Right lobe of liver (tissue), 6 donors: ENCODE measurements around the gene LSM14A. TPM values are rescaled to one million over a fixed set of nuclear protein-coding genes. Genes with fewer than 3 reads are reported as not detected.

ENCODE experiments used
- ATAC-seq, 4 donors: fragments of 200-7000 bp; cut with Tn5 transposase; one replicate each; pipeline ENCODE4 v1.9.1; 2020; ENCODE audit warnings: mild to moderate bottlenecking in 4 of 4, moderate library complexity in 4 of 4
- DNase-seq, 3 donors: peaks; one replicate each; pipeline ENCODE4 v3.0.0-alpha.2; 2020
- H3K27ac ChIP-seq, 3 donors: fragments of 200-600 bp; one replicate each; pipeline ENCODE4 v1.8.0; 2022
- H3K27me3 ChIP-seq, 2 donors: fragments of 200-600 bp; one replicate each; pipeline ENCODE4 v1.8.0; 2022
- H3K36me3 ChIP-seq, 4 donors: fragments of 200-600 bp; sonication (generic) in 1 of 4; one replicate each; pipeline versions ENCODE4 v1.5.1 to v1.8.0; 2017 to 2022; ENCODE audit warnings: control low read depth in 1 of 4
- H3K4me1 ChIP-seq, 4 donors: fragments of 200-600 bp; sonication (generic) in 1 of 4; one replicate each; pipeline versions ENCODE4 v1.5.1 to v1.8.0; 2017 to 2022; ENCODE audit warnings: control low read depth in 1 of 4
- H3K4me3 ChIP-seq, 3 donors: fragments of 200-600 bp; one replicate each; pipeline ENCODE4 v1.8.0; 2022
- H3K9me3 ChIP-seq, 4 donors: fragments of 200-600 bp; sonication (generic) in 1 of 4; one replicate each; pipeline versions ENCODE4 v1.5.1 to v1.8.0; 2017 to 2022; ENCODE audit warnings: control low read depth in 1 of 4
- POLR2A ChIP-seq: fragments of 450-650 bp; IDR thresholded peaks from one replicate; pipeline ENCODE4 v1.6.1; 2017; ENCODE audit warnings: antibody characterized with exemption, mild to moderate bottlenecking
- WGBS: methylation state at CpG from one replicate; pipeline ENCODE4 v1.1.6; 2018; ENCODE audit warnings: low coverage, low lambda C conversion rate; ENCODE audit not compliant: insufficient coverage; ENCODE audit errors: missing lambda C conversion rate; 5-methylcytosine and 5-hydroxymethylcytosine counted together
- intact Hi-C, 2 donors: fragments of 100-400 bp; cut with DNase I; formaldehyde crosslinking; loops; one replicate each; pipeline versions ENCODE4 v1.11.2 to v1.14.1; 2022
- total RNA-seq, 6 experiments: library from RNA; depleted of rRNA in 2 of 6; stranded (reverse); fragments of >200 nt in 2 of 6; fragmentation: NEBNext Ultra II Directional in 3 of 6; extraction: Animal tissue kit (Norgen Biotek cat#: 25700) in 3 of 6; gene quantifications; one replicate each; pipeline versions ENCODE4 v1.1.0 to v1.2.4, GENCODE V29; 2016 to 2023
- TF ChIP-seq, protein P1 (sequence below), 4 donors: fragments of 200-600 bp in 3 of 4; fragments of 450-650 bp in 1 of 4; IDR thresholded peaks; one replicate each; pipeline versions ENCODE4 v1.5.1 to v1.8.0; 2016 to 2022; ENCODE audit warnings: antibody characterized with exemption in 4 of 4, mild to moderate bottlenecking in 2 of 4
- donor health status: DM: no; HTN: yes; CAD: no.
- donor health status: DM: no; HTN: no; CAD: no.
- donor health status: DM: no; HTN: no; CAD: no.
- donor health status: DM: no; HTN: yes; CAD: no.
- donor health status: DM: no; HTN: yes; CAD: no.

Gene LSM14A
- total RNA-seq, 6 experiments from 2014 or later: 32.1 to 61.9 (median 50.4) TPM

DNA sequence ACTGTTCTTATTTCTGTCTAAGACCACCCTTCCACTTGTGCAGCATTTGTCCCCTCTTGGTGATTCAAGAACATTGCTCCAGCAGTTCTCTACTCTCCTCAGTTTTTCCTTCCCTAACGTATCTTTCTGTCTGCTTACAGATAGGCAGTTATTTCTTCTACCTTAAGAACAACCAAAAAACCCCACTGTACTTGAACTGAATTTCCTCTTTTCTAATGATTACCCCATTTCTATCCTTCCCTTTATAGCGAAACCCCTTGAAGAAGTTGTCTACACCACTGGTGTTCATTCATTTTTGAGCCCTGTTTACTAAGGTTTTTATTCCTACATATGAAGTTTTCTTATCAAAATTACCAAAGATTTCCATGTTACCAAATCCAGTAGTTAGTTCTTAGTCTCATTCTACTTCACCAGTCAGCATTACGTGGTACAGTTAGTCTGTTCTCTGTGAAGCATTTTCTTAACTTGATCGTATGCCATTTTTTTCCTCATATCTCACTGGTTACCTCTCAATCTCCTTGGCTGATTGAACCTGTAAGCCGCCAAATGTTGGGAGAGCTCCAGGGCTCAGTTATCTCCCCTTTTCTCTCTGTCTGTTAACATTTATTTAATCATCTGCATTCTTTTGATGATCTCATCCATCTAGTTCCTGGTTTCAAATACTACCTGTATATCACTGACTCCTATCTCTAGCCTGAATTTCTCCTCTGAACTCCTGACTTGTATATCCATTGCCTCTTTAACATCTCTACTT, 9.0 kb downstream of the LSM14A start:
- no peak overlapping the region for H3K27ac ChIP-seq
- intact Hi-C loops: no loop called here
- TF ChIP-seq, protein P1, sequence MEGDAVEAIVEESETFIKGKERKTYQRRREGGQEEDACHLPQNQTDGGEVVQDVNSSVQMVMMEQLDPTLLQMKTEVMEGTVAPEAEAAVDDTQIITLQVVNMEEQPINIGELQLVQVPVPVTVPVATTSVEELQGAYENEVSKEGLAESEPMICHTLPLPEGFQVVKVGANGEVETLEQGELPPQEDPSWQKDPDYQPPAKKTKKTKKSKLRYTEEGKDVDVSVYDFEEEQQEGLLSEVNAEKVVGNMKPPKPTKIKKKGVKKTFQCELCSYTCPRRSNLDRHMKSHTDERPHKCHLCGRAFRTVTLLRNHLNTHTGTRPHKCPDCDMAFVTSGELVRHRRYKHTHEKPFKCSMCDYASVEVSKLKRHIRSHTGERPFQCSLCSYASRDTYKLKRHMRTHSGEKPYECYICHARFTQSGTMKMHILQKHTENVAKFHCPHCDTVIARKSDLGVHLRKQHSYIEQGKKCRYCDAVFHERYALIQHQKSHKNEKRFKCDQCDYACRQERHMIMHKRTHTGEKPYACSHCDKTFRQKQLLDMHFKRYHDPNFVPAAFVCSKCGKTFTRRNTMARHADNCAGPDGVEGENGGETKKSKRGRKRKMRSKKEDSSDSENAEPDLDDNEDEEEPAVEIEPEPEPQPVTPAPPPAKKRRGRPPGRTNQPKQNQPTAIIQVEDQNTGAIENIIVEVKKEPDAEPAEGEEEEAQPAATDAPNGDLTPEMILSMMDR (IDR thresholded peaks at IDR 0.05): no peak
- no peak for TF ChIP-seq POLR2A
- H3K27me3 ChIP-seq: no peaks in the 10 kb centered on the region
- H3K9me3 ChIP-seq: no peaks in the 10 kb centered on the region
- WGBS: 62% methylated on average over 5 of the region's 5 CpGs
- no peak for DNase-seq
- no peaks in the 10 kb centered on the region for H3K36me3 ChIP-seq
- no peak overlapping the region for H3K4me3 ChIP-seq
- peaks cover 0 to 70% (median 14%) of the 10 kb centered on the region in 4 donors for H3K4me1 ChIP-seq
- peak in 2 of 4 donors; percentile 11 to 82 for ATAC-seq

DNA sequence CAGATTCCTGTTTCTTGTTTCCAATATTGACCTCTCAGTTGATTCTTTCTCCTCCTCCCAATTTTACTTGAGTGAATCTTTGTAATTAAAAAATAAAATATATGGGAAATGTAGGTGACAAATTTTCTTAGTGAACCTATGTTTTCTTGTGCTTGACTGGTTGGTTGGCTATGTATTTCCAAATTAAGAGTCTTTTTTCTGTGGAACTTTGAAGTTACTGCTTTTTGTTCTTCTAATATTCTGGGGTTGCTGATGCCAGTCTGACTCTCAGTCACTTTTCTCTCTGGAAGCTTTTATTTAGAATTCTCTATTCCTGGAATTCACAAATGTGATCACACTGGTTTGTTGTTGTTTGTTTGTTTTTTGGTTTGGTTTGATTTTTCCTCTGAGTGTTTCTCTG, 9.8 kb downstream of the LSM14A start:
- Histone ChIP-seq H3K27ac (no peak overlapping the region), H3K4me3 (no peak overlapping the region), H3K36me3 (no peaks in the 10 kb centered on the region), H3K9me3 (no peaks in the 10 kb centered on the region), H3K4me1 (peaks cover 0 to 62% (median 11%) of the 10 kb centered on the region in 4 donors), H3K27me3 (no peaks in the 10 kb centered on the region)
- DNase-seq (no peak), ATAC-seq (no peak)
- TF ChIP-seq, protein P1 (IDR thresholded peaks at IDR 0.05): no peak
- TF ChIP-seq POLR2A: no peak
- intact Hi-C loops: no loop called here

DNA sequence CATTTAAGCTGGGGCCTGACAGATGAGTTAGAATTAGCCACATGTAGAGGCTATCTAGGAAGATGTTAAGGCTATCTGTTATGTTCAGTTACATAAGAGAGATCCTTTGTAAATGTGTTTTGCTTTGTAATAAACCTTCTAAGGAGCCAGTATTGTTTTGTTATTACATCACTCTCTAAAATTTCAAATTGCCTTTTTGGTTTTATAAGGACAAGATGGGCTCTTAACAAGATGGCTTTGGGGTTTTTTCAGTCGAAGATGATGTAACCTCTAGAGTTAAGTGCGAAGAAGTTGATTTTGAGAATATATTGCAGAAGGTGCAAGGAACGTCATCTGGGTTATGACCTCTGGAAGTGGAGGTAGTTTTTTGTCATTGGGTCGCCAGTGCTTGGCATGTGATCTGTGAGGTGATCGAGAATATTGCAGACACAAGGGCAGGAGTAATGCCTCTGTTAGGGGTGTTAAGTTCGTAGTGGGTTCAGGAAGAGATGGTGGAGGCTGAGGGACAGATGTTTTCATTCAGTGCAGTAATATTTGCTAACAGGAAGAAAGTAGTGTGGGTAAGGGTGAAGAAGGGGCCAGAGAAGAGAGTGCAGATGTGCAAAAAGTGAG, 12.7 kb downstream of the LSM14A start:
- intact Hi-C loops: no loop called here
- no peaks in the 10 kb centered on the region for H3K36me3 ChIP-seq
- H3K27me3 ChIP-seq: no peaks in the 10 kb centered on the region
- DNase-seq (no peak), ATAC-seq (no peak)
- 61% methylated on average over 6 of the region's 6 CpGs for WGBS
- TF ChIP-seq, protein P1 (IDR thresholded peaks at IDR 0.05): no peak
- TF ChIP-seq POLR2A: no peak
- H3K27ac ChIP-seq: no peak overlapping the region
- no peak overlapping the region for H3K4me3 ChIP-seq
- no peaks in the 10 kb centered on the region for H3K9me3 ChIP-seq
- H3K4me1 ChIP-seq: peaks cover 0 to 58% (median 2%) of the 10 kb centered on the region in 4 donors

DNA sequence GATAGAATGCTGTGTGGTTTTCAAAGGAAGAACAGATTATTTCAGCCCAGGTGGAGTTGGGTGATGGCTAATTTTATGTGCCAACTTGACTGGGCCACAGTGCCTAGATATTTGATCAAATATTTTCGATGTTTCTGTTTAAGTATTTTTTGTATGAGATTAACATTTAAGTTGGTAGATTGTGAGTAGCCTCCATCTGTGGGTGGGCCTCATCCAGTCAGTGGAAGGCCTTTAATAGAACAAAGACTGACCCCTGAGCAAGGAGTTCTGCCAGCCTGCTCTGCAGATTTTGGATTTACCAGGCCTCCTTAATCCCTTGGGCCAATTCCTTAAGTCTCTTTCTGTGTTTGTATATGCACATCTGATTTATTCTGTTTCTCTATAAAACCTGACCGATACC, 13.9 kb downstream of the LSM14A start:
- no peak for ATAC-seq
- no peaks in the 10 kb centered on the region for H3K36me3 ChIP-seq
- TF ChIP-seq, protein P1 (IDR thresholded peaks at IDR 0.05): no peak
- no peak for TF ChIP-seq POLR2A
- no peaks in the 10 kb centered on the region for H3K9me3 ChIP-seq
- 88% methylated on average over 2 of the region's 2 CpGs for WGBS
- no peak overlapping the region for H3K27ac ChIP-seq
- DNase-seq: no peak
- no peaks in the 10 kb centered on the region for H3K27me3 ChIP-seq
- intact Hi-C loops: no loop called here
- H3K4me3 ChIP-seq: no peak overlapping the region
- H3K4me1 ChIP-seq: peaks cover 0 to 50% (median 0%) of the 10 kb centered on the region in 4 donors
